ENCODE measurements around the gene ERBIN.

- TF ChIP-seq CTCF (IDR thresholded peaks at IDR 0.05): no peak
- TF ChIP-seq POLR2A (IDR thresholded peaks at IDR 0.05): no peak
Measured at GRCh38 chr5:66010476-66010875, 84.1 kb downstream of the ERBIN start.
